Neuronal stem cell (in vitro differentiated cells): ENCODE data around the gene YDJC.

Source experiments
- DNase-seq: peaks from one replicate; pipeline ENCODE4 v3.0.0-alpha.2; 2013; ENCODE audit warnings: low spot score
- H2AFZ ChIP-seq: one replicate; pipeline ENCODE4 v1.6.1; 2013; ENCODE audit warnings: mild to moderate bottlenecking, low read length, inconsistent platforms
- H2AK5ac ChIP-seq: 2 replicates; pipeline ENCODE4 v1.6.1; 2013; ENCODE audit warnings: low read depth, mild to moderate bottlenecking, inconsistent platforms, low read length, moderate library complexity, mixed read lengths
- H2BK120ac ChIP-seq: 2 replicates; pipeline ENCODE4 v1.6.1; 2013; ENCODE audit warnings: low read depth, mild to moderate bottlenecking, inconsistent platforms, low read length, moderate library complexity, mixed read lengths
- H2BK12ac ChIP-seq: one replicate; pipeline ENCODE4 v1.6.1; 2013; ENCODE audit warnings: low read length, inconsistent platforms
- H2BK15ac ChIP-seq: 2 replicates; pipeline ENCODE4 v1.6.1; 2013; ENCODE audit warnings: mild to moderate bottlenecking, low read length, inconsistent platforms, mixed read lengths
- H2BK5ac ChIP-seq: one replicate; pipeline ENCODE4 v1.6.1; 2013; ENCODE audit warnings: inconsistent platforms, mild to moderate bottlenecking, low read length, moderate library complexity
- H3K14ac ChIP-seq: one replicate; pipeline ENCODE4 v1.6.1; 2013; ENCODE audit warnings: low read length, inconsistent platforms
- H3K18ac ChIP-seq: 2 replicates; pipeline ENCODE4 v1.6.1; 2013; ENCODE audit warnings: low read length, inconsistent platforms
- H3K23ac ChIP-seq: 2 replicates; pipeline ENCODE4 v1.6.1; 2013; ENCODE audit warnings: low read depth, mild to moderate bottlenecking, mixed read lengths, low read length, inconsistent platforms; ENCODE audit not compliant: poor library complexity
- H3K27ac ChIP-seq: replicated peaks from 3 replicates; pipeline ENCODE4 v1.5.1; 2013; ENCODE audit warnings: low read length, inconsistent platforms
- H3K27me3 ChIP-seq, 3 experiments: 2 replicates each; pipeline ENCODE4 v1.6.1; 2013; ENCODE audit warnings: low read length in 3 of 3, mild to moderate bottlenecking in 2 of 3, inconsistent platforms in 1 of 3, low read depth in 1 of 3, mixed read lengths in 1 of 3, moderate library complexity in 1 of 3; ENCODE audit not compliant: control insufficient read depth in 3 of 3, insufficient read depth in 3 of 3
- H3K36me3 ChIP-seq, 2 donors: replicated peaks in 1 of 2; 2 replicates each; pipeline ENCODE4 v1.6.1; 2013; ENCODE audit warnings: low read length in 2 of 2; ENCODE audit not compliant: control insufficient read depth in 2 of 2, insufficient read depth in 2 of 2
- H3K4ac ChIP-seq: 2 replicates; pipeline ENCODE4 v1.6.1; 2013; ENCODE audit warnings: inconsistent platforms, mild to moderate bottlenecking, low read length, moderate library complexity
- H3K4me1 ChIP-seq, 2 donors: 1 replicate in 1 of 2; 2 replicates in 1 of 2; pipeline ENCODE4 v1.6.1; 2013; ENCODE audit warnings: low read length in 2 of 2, low read depth in 1 of 2; ENCODE audit not compliant: control insufficient read depth in 2 of 2, insufficient read depth in 1 of 2
- H3K4me2 ChIP-seq: one replicate; pipeline ENCODE4 v1.6.1; 2013; ENCODE audit warnings: mild to moderate bottlenecking, low read length, inconsistent platforms; ENCODE audit not compliant: insufficient read depth, poor library complexity, severe bottlenecking
- H3K4me3 ChIP-seq, 2 donors: 2 replicates each; pipeline ENCODE4 v1.5.1; 2013; ENCODE audit warnings: low read length in 2 of 2, mild to moderate bottlenecking in 2 of 2, inconsistent platforms in 1 of 2, moderate library complexity in 1 of 2
- H3K79me1 ChIP-seq: one replicate; pipeline ENCODE4 v1.6.1; 2013; ENCODE audit warnings: low read depth, mild to moderate bottlenecking, inconsistent platforms, low read length, moderate library complexity
- H3K9ac ChIP-seq: one replicate; pipeline ENCODE4 v1.6.1; 2013; ENCODE audit warnings: mild to moderate bottlenecking, low read depth, low read length, inconsistent platforms; ENCODE audit not compliant: poor library complexity
- H3K9me3 ChIP-seq, 2 donors: replicated peaks in 1 of 2; 2 replicates each; pipeline versions ENCODE3 to v1.6.1; 2013; ENCODE audit warnings: low read length in 2 of 2, mild to moderate bottlenecking in 2 of 2, inconsistent platforms in 1 of 2, low read depth in 1 of 2, mixed read lengths in 1 of 2, moderate library complexity in 1 of 2; ENCODE audit not compliant: control insufficient read depth in 2 of 2, insufficient read depth in 1 of 2
- H4K8ac ChIP-seq: one replicate; pipeline ENCODE4 v1.6.1; 2013; ENCODE audit warnings: low read depth, mild to moderate bottlenecking, inconsistent platforms, low read length, moderate library complexity
- H4K91ac ChIP-seq: one replicate; pipeline ENCODE4 v1.6.1; 2013; ENCODE audit warnings: low read length, low read depth, mild to moderate bottlenecking, inconsistent platforms; ENCODE audit not compliant: poor library complexity
- WGBS, 2 donors: extraction: QIAGEN DNeasy Blood & Tissue Kit; methylation state at CpG; one replicate each; pipeline ENCODE4 v1.1.7; 2013; ENCODE audit warnings: missing lambda C conversion rate in 2 of 2, mixed read lengths in 1 of 2; ENCODE audit not compliant: insufficient read length in 2 of 2, insufficient replicate concordance in 1 of 2; ENCODE audit errors: extremely low coverage in 2 of 2; 5-methylcytosine and 5-hydroxymethylcytosine counted together

YDJC gene

GRCh38 chr22:21657360-21658032 lies 27.7 kb upstream of the YDJC start:
- peak overlapping the region; percentile 76 for H3K4me2 ChIP-seq
- H3K4me1 ChIP-seq: peaks cover 22 to 26% of the 10 kb centered on the region in 2 donors
- peak; percentile 87 for DNase-seq
- peak overlapping the region; percentile 92 for H3K27ac ChIP-seq
- peak overlapping the region; percentile 96 for H2BK5ac ChIP-seq
- no peak overlapping the region for H4K8ac ChIP-seq
- H4K91ac ChIP-seq: no peak overlapping the region
- peak overlapping the region; percentile 7 for H2BK15ac ChIP-seq
- no peaks in the 10 kb centered on the region for H3K27me3 ChIP-seq
- peak overlapping the region; percentile 43 for H2BK120ac ChIP-seq
- no CpG with 5 or more reads among the region's 79 CpGs for WGBS, 2 donors
- peak overlapping the region; percentile 77 for H2AFZ ChIP-seq
- H3K9ac ChIP-seq: peak overlapping the region; percentile 93
- H3K18ac ChIP-seq: peak overlapping the region; percentile 94
- H3K79me1 ChIP-seq: peaks cover 11% of the 10 kb centered on the region
- no peak overlapping the region for H2AK5ac ChIP-seq
- no peak overlapping the region for H3K4ac ChIP-seq
- H3K36me3 ChIP-seq: peaks cover 23 to 36% of the 10 kb centered on the region in 2 donors
- no peaks in the 10 kb centered on the region for H3K9me3 ChIP-seq
- peak overlapping the region; percentile 46 to 80 for H3K4me3 ChIP-seq
- H3K14ac ChIP-seq: no peak overlapping the region
- no peak overlapping the region for H2BK12ac ChIP-seq
- H3K23ac ChIP-seq: peak overlapping the region; percentile 98

GRCh38 chr22:21657020-21657359 lies 27.2 kb upstream of the YDJC start:
- Histone ChIP-seq H3K9me3 (no peaks in the 10 kb centered on the region), H2BK15ac (peak overlapping the region; percentile 7), H4K8ac (no peak overlapping the region), H3K79me1 (peaks cover 15% of the 10 kb centered on the region), H2BK5ac (no peak overlapping the region), H3K23ac (peak overlapping the region; percentile 98), H3K14ac (no peak overlapping the region), H3K36me3 (peaks cover 23 to 36% of the 10 kb centered on the region in 2 donors), H3K4me3 (peak overlapping the region in 1 of 2 donors; percentile 16), H2AK5ac (no peak overlapping the region), H3K4me2 (peak overlapping the region; percentile 76), H3K27me3 (no peaks in the 10 kb centered on the region), H2BK120ac (no peak overlapping the region), H3K18ac (peak overlapping the region; percentile 55), H3K27ac (peak overlapping the region; percentile 92), H3K9ac (no peak overlapping the region), H3K4ac (no peak overlapping the region), H3K4me1 (peaks cover 22 to 28% of the 10 kb centered on the region in 2 donors), H2BK12ac (no peak overlapping the region), H4K91ac (no peak overlapping the region), H2AFZ (peak overlapping the region; percentile 77)
- no CpG with 5 or more reads among the region's 17 CpGs for WGBS, 2 donors
- no peak for DNase-seq

GRCh38 chr22:21652547-21653545 lies 23.0 kb upstream of the YDJC start:
- Histone ChIP-seq H2BK12ac (peak overlapping the region; percentile 100), H3K9ac (peak overlapping the region; percentile 100), H3K18ac (peak overlapping the region; percentile 100), H2AK5ac (peak overlapping the region; percentile 100), H3K4me1 (peaks cover 24 to 30% of the 10 kb centered on the region in 2 donors), H2AFZ (peak overlapping the region; percentile 79), H3K9me3 (no peaks in the 10 kb centered on the region), H4K8ac (no peak overlapping the region), H3K36me3 (peaks cover 27 to 52% of the 10 kb centered on the region in 2 donors), H3K4me2 (peak overlapping the region; percentile 80), H3K27me3 (no peaks in the 10 kb centered on the region), H2BK5ac (peak overlapping the region; percentile 100), H2BK120ac (peak overlapping the region; percentile 99), H3K4ac (peak overlapping the region; percentile 99), H4K91ac (peak overlapping the region; percentile 99), H3K23ac (peak overlapping the region; percentile 100), H3K4me3 (peak overlapping the region; percentile 97 to 98), H3K79me1 (peaks cover 18% of the 10 kb centered on the region), H2BK15ac (peak overlapping the region; percentile 97), H3K27ac (peak overlapping the region; percentile 97), H3K14ac (peak overlapping the region; percentile 95)
- no CpG with 5 or more reads among the region's 40 CpGs for WGBS, 2 donors
- peak; percentile 90 for DNase-seq
